Spinal cord (tissue), 10 donors: ENCODE measurements around the gene TSHZ2. TPM values are rescaled to one million over a fixed set of nuclear protein-coding genes. Genes with fewer than 3 reads are reported as not detected.
"Not testable (repeated sequence)": the region's sequence is repeated elsewhere in the genome, so short reads cannot be mapped to it uniquely, and the experiment has no call there.

ENCODE experiments used
- DNase-seq, 6 donors: peaks; one replicate each; pipeline versions ENCODE4 v3.0.0 to v3.0.0-alpha.2; 2013 to 2015; ENCODE audit warnings: low spot score in 6 of 6, low read depth in 4 of 6
- H3K27ac ChIP-seq: one replicate; pipeline ENCODE4 v1.5.1; 2013; ENCODE audit warnings: low read depth, low read length, control low read depth
- H3K27me3 ChIP-seq: one replicate; pipeline ENCODE4 v1.6.1; 2013; ENCODE audit warnings: low read length; ENCODE audit not compliant: control insufficient read depth, insufficient read depth
- H3K36me3 ChIP-seq: one replicate; pipeline ENCODE4 v1.6.1; 2013; ENCODE audit warnings: low read length; ENCODE audit not compliant: control insufficient read depth, insufficient read depth
- H3K4me1 ChIP-seq: one replicate; pipeline ENCODE4 v1.6.1; 2013; ENCODE audit warnings: low read length; ENCODE audit not compliant: control insufficient read depth, insufficient read depth
- H3K4me3 ChIP-seq: one replicate; pipeline ENCODE4 v1.5.1; 2013; ENCODE audit warnings: low read depth, low read length, control low read depth
- H3K9me3 ChIP-seq: one replicate; pipeline ENCODE4 v1.6.1; 2013; ENCODE audit warnings: low read length; ENCODE audit not compliant: control insufficient read depth, insufficient read depth
- WGBS: methylation state at CpG from one replicate; pipeline ENCODE4 v1.1.5; 2013; ENCODE audit warnings: missing lambda C conversion rate; ENCODE audit not compliant: insufficient coverage; 5-methylcytosine and 5-hydroxymethylcytosine counted together
- polyA plus RNA-seq, 2 donors: library from polyadenylated mRNA; unstranded; fragments of 120-200 nt; gene quantifications; one replicate each; pipeline ENCODE4 v1.2.1, GENCODE V29; 2013; ENCODE audit not compliant: insufficient read length in 2 of 2
- total RNA-seq, 2 donors: library from RNA; depleted of rRNA in 1 of 2; stranded (reverse); fragments of 120-200 nt in 1 of 2; fragments of >200 nt in 1 of 2; gene quantifications; one replicate each; pipeline versions ENCODE4 v1.2.3 to v1.2.4, GENCODE V29; 2013 to 2014
- donor health status: healthy.

The TSHZ2 gene
- total and polyA plus RNA-seq, 4 donors, result 11.8 to 33.0 (median 25.7) TPM

DNA sequence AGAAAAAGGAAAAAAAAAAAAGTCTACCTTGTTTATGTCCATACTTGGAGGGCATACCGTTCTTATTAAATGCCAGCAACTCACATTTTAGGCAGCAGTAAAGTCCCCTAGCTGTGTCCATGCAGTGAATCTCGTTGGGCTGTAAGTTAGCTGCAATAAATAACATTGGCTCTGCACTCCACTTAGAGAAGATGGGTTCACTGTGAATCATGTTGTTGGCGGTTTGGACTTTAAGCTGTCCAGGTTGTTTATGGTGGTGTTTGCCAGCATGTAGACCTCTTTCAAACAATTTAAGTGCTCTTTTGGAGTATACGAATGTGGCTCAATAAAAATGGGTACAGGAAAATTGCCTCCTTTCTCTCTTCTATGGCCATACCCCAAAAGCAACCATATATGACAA lies 494.1 kb downstream of the TSHZ2 start:
- no CpG with 5 or more reads among the region's 4 CpGs for WGBS
- peak in 1 of 6 donors; percentile 49 for DNase-seq
- Histone ChIP-seq H3K4me1 (no peaks in the 10 kb centered on the region), H3K4me3 (no peak overlapping the region), H3K27me3 (no peaks in the 10 kb centered on the region), H3K27ac (no peak overlapping the region), H3K9me3 (peaks cover 3% of the 10 kb centered on the region), H3K36me3 (no peaks in the 10 kb centered on the region)

DNA sequence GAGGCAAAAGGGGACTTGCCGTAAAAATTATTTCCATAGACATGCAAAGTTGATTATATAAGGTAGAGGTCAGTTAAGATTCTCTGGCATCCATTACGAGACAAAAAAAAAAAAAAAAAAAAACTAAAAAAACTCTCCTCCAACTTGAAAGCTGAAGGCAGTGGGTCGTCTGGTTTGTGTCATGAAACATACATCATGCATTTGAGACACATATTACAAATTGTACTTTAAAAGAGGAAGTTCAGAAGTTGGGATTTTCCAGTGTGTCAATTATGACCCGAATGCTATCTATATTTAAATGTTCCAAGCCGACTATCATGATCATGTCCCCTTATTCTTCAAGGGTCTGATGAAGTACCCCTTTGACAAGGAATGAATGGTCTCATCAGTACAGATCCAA lies 496.4 kb downstream of the TSHZ2 start:
- Histone ChIP-seq H3K27me3 (no peaks in the 10 kb centered on the region), H3K4me1 (no peaks in the 10 kb centered on the region), H3K9me3 (peaks cover 1% of the 10 kb centered on the region), H3K27ac (no peak overlapping the region), H3K4me3 (no peak overlapping the region), H3K36me3 (no peaks in the 10 kb centered on the region)
- no peak for DNase-seq
- WGBS, result 100% methylated on average over 1 of the region's 5 CpGs

DNA sequence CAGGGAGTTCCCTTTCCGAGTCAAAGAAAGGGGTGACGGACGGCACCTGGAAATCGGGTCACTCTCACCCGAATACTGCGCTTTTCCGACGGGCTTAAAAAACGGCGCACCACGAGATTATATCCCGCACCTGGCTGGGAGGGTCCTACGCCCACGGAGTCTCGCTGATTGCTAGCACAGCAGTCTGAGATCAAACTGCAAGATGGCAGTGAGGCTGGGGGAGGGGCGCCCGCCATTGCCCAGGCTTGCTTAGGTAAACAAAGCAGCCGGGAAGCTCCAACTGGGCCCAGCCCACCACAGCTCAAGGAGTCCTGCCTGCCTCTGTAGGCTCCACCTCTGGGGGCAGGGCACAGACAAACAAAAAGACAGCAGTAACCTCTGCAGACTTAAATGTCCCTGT lies 500.7 kb downstream of the TSHZ2 start:
- not testable (repeated sequence) for H3K4me3 ChIP-seq, DNase-seq, H3K4me1 ChIP-seq, H3K9me3 ChIP-seq, H3K27ac ChIP-seq, H3K36me3 ChIP-seq, H3K27me3 ChIP-seq
- WGBS, result 100% methylated on average over 6 of the region's 18 CpGs

DNA sequence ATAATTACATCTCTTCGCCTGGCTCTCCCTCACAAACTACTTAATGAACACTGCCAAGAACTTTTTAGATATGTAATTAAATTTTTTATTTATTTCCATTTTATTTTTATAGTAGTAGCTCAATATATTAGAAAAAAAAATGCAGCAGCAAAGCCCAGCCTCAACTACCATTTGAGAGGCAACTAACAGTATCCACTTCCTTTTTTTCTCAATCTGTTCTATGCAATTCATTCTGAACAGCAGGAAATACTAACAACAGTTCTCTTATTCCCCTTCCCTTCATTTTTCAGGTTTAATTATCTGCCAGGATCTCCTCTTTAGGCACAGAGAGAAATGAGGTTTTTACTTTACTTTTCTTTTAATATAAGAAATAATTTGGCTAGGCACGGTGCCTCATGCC lies 508.8 kb downstream of the TSHZ2 start:
- no peaks in the 10 kb centered on the region for H3K4me1 ChIP-seq
- no peak overlapping the region for H3K4me3 ChIP-seq
- H3K9me3 ChIP-seq, result peaks cover 2% of the 10 kb centered on the region
- H3K36me3 ChIP-seq, result no peaks in the 10 kb centered on the region
- H3K27ac ChIP-seq, result no peak overlapping the region
- no peak for DNase-seq
- H3K27me3 ChIP-seq, result no peaks in the 10 kb centered on the region
- WGBS, result no CpG with 5 or more reads among the region's 2 CpGs

DNA sequence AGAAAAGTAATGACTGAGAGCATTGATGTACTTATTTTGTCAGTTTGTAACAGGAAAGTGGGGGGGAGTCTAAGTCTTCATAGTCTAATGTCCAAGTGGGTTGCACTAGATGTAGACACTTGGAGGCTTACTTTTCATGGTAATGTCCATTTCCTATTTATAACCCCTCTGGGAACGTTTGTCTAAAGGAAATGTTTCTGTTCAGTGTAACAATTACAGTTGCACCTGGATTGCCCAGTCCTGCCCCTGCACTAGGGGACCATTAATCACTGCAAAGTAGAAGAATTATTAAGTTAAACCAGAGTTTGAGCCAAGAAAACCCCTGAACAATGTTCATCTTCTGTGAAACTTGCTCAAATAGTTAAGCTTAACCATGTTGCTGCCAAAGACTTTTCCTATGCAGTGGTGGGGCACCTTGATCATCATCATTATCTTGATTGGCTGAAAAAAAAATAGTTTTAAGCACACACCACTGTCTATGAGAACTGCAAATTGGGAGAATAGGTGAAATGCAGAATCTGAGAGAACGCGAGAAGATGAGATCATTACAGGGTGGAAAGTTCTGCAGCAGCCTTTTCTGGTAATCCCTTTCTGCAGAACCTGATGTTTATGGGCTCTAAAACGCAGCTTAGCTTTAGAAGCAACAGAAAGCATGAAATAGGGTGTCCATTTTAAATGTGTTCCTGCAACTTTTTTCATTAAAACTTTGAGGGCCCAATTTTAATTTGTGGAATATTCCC lies 515.5 kb downstream of the TSHZ2 start:
- H3K27ac ChIP-seq, result no peak overlapping the region
- WGBS, result 80% methylated on average over 3 of the region's 4 CpGs
- DNase-seq, result no peak

DNA sequence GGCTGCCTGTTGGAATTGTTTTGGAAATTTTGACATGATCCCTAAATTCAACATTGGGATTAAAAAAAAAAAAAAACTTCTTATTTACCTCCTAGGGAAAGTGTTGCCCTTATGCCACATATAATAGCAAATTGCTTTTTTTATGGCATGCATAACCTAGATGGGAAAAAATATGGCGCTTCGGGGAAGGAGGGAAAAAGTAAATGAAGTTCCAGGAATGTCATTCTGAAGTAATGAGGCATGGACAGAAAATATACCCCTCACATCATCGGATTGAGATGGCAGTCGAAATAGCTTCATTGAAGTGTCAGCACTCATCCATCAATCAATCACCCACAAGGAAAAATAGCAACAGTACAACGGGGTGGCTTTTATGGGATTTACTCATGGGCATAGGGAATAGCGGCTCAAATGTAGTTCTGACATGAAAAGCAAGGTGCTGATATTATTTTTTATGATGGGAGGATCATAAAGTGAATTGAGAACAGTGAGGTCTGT lies 516.7 kb downstream of the TSHZ2 start:
- Histone ChIP-seq H3K36me3 (no peaks in the 10 kb centered on the region), H3K4me1 (peaks cover 2% of the 10 kb centered on the region)
- WGBS, result no CpG with 5 or more reads among the region's 6 CpGs

More for the DNA sequence above, 515.5 kb downstream of the TSHZ2 start:
- Histone ChIP-seq H3K9me3 (peaks cover 2% of the 10 kb centered on the region), H3K36me3 (no peaks in the 10 kb centered on the region), H3K4me3 (no peak overlapping the region), H3K27me3 (no peaks in the 10 kb centered on the region), H3K4me1 (peaks cover 2% of the 10 kb centered on the region)

DNA sequence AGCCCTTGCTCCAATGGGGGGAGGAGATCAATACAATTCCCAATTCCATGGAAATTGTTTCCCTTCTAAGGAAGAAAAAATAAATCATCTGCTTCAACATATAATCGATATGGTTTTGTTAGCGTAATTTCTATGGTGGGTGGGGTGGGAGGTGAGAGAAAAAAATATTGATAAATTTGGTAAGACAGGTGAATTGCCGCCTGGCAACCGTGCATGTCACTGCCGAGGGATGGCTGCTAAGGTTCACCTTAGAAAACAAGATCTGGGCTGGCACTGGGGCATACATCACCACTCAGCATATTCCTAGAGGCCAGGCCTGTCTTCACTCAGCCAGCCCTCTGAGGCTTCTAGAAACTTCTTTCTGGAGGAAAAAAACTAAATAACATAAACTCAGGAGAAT lies 517.4 kb downstream of the TSHZ2 start:
- Histone ChIP-seq H3K27ac (no peak overlapping the region), H3K4me1 (peaks cover 2% of the 10 kb centered on the region), H3K4me3 (no peak overlapping the region), H3K9me3 (peaks cover under 1% of the 10 kb centered on the region), H3K36me3 (no peaks in the 10 kb centered on the region), H3K27me3 (no peaks in the 10 kb centered on the region)
- WGBS, result 100% methylated on average over 2 of the region's 5 CpGs
- DNase-seq, result no peak

More for the DNA sequence above, 516.7 kb downstream of the TSHZ2 start:
- peak in 1 of 6 donors; percentile 85 for DNase-seq
- Histone ChIP-seq H3K27ac (no peak overlapping the region), H3K9me3 (peaks cover 2% of the 10 kb centered on the region), H3K4me3 (no peak overlapping the region), H3K27me3 (no peaks in the 10 kb centered on the region)

DNA sequence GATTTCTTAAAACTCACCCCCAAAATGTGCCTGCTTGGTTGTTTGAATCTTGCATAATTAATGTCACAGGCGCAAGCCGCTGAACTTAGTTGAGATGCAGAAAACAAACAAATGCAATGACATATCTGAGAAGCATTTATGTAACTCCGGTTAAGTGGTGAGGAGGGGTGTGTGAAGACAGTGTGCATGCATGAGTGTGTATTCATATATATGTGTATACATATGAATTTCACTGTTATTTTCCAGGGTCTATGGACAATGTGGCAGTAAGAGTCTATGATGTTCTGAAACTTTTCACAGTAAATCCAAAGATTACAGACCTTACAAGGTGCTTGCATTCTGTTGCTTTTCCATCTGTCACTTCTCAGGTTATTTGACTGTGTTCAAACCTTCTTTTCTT lies 518.5 kb downstream of the TSHZ2 start:
- no peak for DNase-seq
- Histone ChIP-seq H3K4me3 (no peak overlapping the region), H3K27ac (no peak overlapping the region), H3K36me3 (no peaks in the 10 kb centered on the region), H3K27me3 (no peaks in the 10 kb centered on the region), H3K9me3 (no peaks in the 10 kb centered on the region), H3K4me1 (peaks cover 2% of the 10 kb centered on the region)
- WGBS, result no CpG with 5 or more reads among the region's 3 CpGs

DNA sequence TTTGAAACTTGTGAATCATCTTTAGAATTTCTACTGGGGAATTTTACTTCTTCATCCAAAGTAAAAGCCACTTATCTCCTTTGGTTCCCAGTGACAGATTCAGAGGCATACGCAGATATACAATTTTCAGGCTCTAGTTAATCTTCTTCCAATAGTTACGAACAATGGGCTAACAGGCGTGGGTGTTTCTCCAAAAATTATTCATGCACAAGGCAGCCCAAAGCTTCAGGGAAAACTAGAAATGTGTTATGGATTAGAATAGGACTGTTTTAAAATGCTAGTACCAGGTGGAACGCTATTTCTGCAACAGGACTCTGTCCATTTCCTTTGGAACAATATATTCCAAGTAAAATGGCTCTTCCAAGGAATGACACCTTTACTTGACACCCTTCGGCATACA lies 519.3 kb downstream of the TSHZ2 start:
- Histone ChIP-seq H3K9me3 (no peaks in the 10 kb centered on the region), H3K27me3 (no peaks in the 10 kb centered on the region), H3K27ac (no peak overlapping the region), H3K36me3 (no peaks in the 10 kb centered on the region), H3K4me1 (peaks cover 2% of the 10 kb centered on the region), H3K4me3 (no peak overlapping the region)
- no CpG with 5 or more reads among the region's 5 CpGs for WGBS
- DNase-seq, result no peak

DNA sequence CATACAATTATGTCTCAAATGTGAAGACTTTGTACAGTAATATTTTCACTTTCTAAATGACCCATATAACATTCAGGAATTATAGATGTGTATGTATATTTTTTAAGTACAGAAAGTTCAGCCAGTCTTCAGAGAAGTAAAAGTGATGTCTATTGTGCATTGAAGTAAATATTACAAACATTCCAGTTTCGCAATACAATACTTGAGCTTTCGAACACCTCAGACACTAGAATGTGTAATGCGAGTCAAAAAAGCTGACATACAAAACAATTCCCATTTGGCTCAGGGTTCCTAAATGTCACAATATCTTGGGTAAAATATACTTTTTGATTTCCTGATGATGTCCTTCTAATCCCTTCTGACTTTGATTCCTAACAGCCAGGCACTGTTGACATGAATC lies 520.1 kb downstream of the TSHZ2 start:
- no peak for DNase-seq
- no CpG with 5 or more reads among the region's 3 CpGs for WGBS
- H3K27me3 ChIP-seq, result no peaks in the 10 kb centered on the region
- H3K27ac ChIP-seq, result no peak overlapping the region
- H3K36me3 ChIP-seq, result no peaks in the 10 kb centered on the region
- H3K4me1 ChIP-seq, result peaks cover 2% of the 10 kb centered on the region
- H3K4me3 ChIP-seq, result no peak overlapping the region
- no peaks in the 10 kb centered on the region for H3K9me3 ChIP-seq
